WI38 (cell line): Measurements from ENCODE around the gene CTIF.

Source experiments
- H3K4me3 ChIP-seq: 2 replicates; pipeline ENCODE4 v1.5.1; 2011; ENCODE audit warnings: low read depth, mild to moderate bottlenecking, control low read depth, low read length
- TF ChIP-seq, protein P1 (sequence below): IDR thresholded peaks from 2 replicates; pipeline ENCODE4 v1.5.1; 2012; ENCODE audit warnings: low read depth, mild to moderate bottlenecking, control low read depth, low read length

Gene CTIF

GRCh38 chr18:48739266-48740067 is 200.6 kb downstream of the CTIF start:
- TF ChIP-seq, protein P1, sequence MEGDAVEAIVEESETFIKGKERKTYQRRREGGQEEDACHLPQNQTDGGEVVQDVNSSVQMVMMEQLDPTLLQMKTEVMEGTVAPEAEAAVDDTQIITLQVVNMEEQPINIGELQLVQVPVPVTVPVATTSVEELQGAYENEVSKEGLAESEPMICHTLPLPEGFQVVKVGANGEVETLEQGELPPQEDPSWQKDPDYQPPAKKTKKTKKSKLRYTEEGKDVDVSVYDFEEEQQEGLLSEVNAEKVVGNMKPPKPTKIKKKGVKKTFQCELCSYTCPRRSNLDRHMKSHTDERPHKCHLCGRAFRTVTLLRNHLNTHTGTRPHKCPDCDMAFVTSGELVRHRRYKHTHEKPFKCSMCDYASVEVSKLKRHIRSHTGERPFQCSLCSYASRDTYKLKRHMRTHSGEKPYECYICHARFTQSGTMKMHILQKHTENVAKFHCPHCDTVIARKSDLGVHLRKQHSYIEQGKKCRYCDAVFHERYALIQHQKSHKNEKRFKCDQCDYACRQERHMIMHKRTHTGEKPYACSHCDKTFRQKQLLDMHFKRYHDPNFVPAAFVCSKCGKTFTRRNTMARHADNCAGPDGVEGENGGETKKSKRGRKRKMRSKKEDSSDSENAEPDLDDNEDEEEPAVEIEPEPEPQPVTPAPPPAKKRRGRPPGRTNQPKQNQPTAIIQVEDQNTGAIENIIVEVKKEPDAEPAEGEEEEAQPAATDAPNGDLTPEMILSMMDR, result no peak
- no peak overlapping the region for H3K4me3 ChIP-seq

DNA sequence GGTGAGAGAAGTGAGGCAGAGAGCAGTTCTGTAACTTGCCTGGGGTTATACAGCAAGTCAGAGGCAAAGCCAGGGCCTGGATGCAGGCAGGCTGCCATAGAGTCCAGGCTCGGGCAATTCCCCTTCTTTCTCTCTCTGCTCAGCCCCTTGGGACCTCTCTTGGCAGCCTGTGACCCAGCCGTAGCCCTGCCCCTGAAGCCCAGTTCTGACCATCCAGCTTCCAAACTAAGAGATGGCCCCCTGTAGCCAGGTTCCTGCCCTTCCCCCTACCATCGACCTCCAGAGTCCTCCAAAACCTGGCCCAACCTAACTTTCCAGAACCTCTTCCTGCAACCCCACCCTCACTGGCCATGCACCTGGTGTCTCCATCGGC is 201.2 kb downstream of the CTIF start:
- H3K4me3 ChIP-seq, result no peak overlapping the region
- TF ChIP-seq, protein P1, result no peak

DNA sequence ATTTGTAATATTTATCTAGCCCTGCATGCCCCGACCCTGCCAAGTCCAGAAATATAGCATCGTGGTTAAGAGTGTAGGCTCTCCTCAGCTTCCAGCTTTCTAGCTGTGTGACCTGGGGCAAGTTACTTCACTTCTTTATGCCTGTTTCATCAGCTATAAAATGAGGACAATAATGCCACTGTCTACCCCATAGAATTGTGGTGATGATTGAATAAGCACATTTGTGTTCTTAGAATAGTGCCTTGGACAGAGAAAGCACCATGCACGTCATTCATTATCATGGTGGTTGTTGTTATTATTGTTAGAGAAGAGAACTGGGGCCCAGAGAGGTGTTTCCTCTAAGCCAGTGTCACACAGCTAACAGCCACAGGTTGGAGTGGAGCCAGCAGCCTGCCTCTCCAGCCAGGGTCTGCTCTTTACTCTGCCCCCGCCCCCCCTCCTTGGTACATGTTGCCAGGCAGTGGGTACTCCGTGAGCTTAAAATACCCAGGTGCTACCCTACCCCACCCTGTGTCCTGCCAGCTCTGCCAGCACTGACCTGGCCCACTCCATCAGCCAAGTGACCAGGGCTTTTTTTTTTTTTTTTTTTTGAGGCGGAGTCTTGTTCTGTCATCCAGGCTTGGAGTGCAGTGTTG is 202.1 kb downstream of the CTIF start:
- no peak overlapping the region for H3K4me3 ChIP-seq
- TF ChIP-seq, protein P1, result no peak

- TF ChIP-seq, protein P1, result no peak
- no peak overlapping the region for H3K4me3 ChIP-seq
These were observed 203.0 kb downstream of the CTIF start for GRCh38 chr18:48741866-48742265.

DNA sequence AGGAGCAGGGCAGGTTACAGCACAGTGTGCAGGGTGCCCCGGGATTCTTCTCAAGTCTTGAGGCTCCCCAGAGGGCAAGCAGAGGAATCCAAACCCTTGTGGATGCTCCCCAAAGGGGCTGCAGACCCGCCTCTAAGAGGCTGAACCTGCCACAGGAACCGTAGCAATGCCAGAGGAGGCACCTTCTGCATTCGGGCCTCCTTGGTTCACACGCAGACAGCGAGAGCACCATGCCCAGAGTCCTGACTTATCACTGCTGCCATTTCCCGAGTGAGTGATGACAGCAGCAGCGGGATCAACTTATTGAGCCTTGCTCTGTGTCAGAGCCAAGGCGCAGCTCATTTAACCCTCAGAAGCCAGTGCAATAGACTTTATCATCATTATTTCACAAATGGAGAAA is 203.5 kb downstream of the CTIF start:
- TF ChIP-seq, protein P1, result no peak
- no peak overlapping the region for H3K4me3 ChIP-seq

GRCh38 chr18:48742706-48743475 is 204.1 kb downstream of the CTIF start:
- TF ChIP-seq, protein P1, result no peak
- no peak overlapping the region for H3K4me3 ChIP-seq
